ENCODE data around the gene BYSL.

The BYSL gene

DNA sequence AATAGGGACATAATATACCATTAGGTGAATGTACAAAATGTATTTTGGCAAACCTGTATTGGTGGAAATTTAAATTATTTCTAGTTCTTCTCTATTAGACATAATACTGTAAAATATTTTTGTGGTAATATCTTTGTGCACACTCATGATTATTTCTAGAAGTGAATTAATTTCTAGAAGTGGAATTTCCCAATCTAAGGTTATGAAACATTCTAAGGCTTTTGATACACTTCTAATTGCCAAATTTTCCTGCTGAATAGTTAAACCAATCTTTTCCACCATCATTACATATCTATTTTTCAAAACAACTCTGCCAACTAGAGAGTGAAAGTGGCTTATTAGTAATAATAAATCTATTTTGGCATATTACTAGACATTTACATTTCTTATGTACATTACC is 22.2 kb downstream of the BYSL start:
- Histone ChIP-seq H3K4me3 (ENCODE audit: low read length) (no peak overlapping the region), H3K27ac (ENCODE audit: low read length) (no peak overlapping the region), H3K4me2 (ENCODE audit: low read length) (no peak overlapping the region), H3K27me3 (ENCODE audit: low read depth, low read length) (no peaks in the 10 kb centered on the region), H3K9ac (ENCODE audit: low read length) (no peak overlapping the region), H4K20me1 (ENCODE audit: insufficient read depth, low read length) (no peaks in the 10 kb centered on the region), H2AFZ (ENCODE audit: low read depth, low read length) (no peak overlapping the region), H3K79me2 (ENCODE audit: low read length) (peaks cover 13% of the 10 kb centered on the region; the same call in 1 of the 2 replicates), H3K9me3 (ENCODE audit: insufficient read depth, low read length) (no peaks in the 10 kb centered on the region), H3K4me1 (ENCODE audit: low read length) (peaks cover 13% of the 10 kb centered on the region), H3K36me3 (replicated peaks; ENCODE audit: low read depth, low read length) (no peaks in the 10 kb centered on the region)
- no peak for TF ChIP-seq EZH2phosphoT487 (IDR thresholded peaks at IDR 0.05; ENCODE audit: low read depth)
- TF ChIP-seq, protein P1, sequence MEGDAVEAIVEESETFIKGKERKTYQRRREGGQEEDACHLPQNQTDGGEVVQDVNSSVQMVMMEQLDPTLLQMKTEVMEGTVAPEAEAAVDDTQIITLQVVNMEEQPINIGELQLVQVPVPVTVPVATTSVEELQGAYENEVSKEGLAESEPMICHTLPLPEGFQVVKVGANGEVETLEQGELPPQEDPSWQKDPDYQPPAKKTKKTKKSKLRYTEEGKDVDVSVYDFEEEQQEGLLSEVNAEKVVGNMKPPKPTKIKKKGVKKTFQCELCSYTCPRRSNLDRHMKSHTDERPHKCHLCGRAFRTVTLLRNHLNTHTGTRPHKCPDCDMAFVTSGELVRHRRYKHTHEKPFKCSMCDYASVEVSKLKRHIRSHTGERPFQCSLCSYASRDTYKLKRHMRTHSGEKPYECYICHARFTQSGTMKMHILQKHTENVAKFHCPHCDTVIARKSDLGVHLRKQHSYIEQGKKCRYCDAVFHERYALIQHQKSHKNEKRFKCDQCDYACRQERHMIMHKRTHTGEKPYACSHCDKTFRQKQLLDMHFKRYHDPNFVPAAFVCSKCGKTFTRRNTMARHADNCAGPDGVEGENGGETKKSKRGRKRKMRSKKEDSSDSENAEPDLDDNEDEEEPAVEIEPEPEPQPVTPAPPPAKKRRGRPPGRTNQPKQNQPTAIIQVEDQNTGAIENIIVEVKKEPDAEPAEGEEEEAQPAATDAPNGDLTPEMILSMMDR (IDR thresholded peaks at IDR 0.05; ENCODE audit: low read depth, low read length), result no peak

DNA sequence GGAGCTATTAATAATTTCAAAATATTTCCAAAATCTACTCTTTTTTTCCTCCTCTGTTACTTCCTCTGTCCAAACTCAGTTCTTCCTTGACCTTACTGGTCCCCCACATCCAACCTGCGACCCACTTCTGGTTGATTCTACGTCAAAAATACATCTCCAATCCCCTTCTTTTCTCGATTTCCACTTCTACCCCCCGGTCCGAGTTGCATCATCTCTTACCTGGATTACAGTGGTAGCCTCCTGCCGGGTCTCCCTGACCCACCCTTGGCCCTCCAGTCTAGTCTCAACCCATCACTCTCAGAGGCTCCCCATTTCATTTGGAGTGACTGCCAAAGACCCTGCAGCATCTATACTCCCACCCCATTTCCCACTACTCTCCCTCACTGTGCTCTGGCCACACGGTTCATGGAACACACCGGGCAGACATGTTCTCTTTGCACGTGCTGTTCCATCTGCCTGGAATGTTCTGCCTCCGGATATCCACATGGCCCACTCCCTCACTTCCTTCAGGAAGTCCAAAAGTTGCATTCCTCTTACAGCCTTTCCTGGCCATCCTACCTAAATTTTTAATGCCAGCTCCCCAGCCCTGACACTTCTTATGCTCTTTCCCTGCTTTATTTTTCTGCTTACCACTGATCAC is 26.4 kb downstream of the BYSL start:
- Histone ChIP-seq H3K4me3 (ENCODE audit: low read length) (no peak overlapping the region), H2AFZ (ENCODE audit: low read depth, low read length) (no peak overlapping the region), H3K4me1 (ENCODE audit: low read length) (no peaks in the 10 kb centered on the region), H3K27ac (ENCODE audit: low read length) (no peak overlapping the region), H3K27me3 (ENCODE audit: low read depth, low read length) (no peaks in the 10 kb centered on the region), H3K4me2 (ENCODE audit: low read length) (no peak overlapping the region), H3K36me3 (replicated peaks; ENCODE audit: low read depth, low read length) (no peaks in the 10 kb centered on the region), H3K79me2 (ENCODE audit: low read length) (no peaks in the 10 kb centered on the region), H4K20me1 (ENCODE audit: insufficient read depth, low read length) (no peaks in the 10 kb centered on the region), H3K9ac (ENCODE audit: low read length) (no peak overlapping the region), H3K9me3 (ENCODE audit: insufficient read depth, low read length) (no peaks in the 10 kb centered on the region)
- no peak for TF ChIP-seq EZH2phosphoT487 (IDR thresholded peaks at IDR 0.05; ENCODE audit: low read depth)
- TF ChIP-seq, protein P1 (IDR thresholded peaks at IDR 0.05; ENCODE audit: low read depth, low read length), result no peak

DNA sequence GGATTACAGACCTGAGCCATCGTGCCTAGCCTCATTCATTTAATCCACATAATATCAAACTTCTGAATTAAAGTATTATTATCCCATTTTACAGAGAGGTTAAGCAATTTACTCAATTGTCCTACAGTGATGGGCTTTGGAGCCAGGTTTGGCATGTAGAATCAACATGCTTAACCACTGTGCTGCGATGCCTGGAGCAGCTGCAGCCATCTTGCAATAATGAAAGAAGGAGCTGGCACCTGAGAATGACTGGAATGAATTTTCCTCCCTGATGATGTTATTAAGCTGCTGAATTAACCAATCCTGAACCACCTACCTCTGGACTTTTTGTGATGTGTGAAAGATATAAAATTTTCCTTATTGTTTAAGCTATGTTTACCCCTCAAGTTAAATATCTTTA is 33.4 kb downstream of the BYSL start:
- H3K9ac ChIP-seq (ENCODE audit: low read length), result no peak overlapping the region
- H3K27me3 ChIP-seq (ENCODE audit: low read depth, low read length), result no peaks in the 10 kb centered on the region
- H3K36me3 ChIP-seq (replicated peaks; ENCODE audit: low read depth, low read length), result no peaks in the 10 kb centered on the region
- H3K4me2 ChIP-seq (ENCODE audit: low read length), result no peak overlapping the region
- no peaks in the 10 kb centered on the region for H4K20me1 ChIP-seq (ENCODE audit: insufficient read depth, low read length)
- peaks cover 9% of the 10 kb centered on the region for H3K4me1 ChIP-seq (ENCODE audit: low read length)
- no peak for TF ChIP-seq EZH2phosphoT487 (IDR thresholded peaks at IDR 0.05; ENCODE audit: low read depth)
- TF ChIP-seq, protein P1 (IDR thresholded peaks at IDR 0.05; ENCODE audit: low read depth, low read length), result no peak
- no peak overlapping the region for H3K27ac ChIP-seq (ENCODE audit: low read length)
- no peak overlapping the region for H2AFZ ChIP-seq (ENCODE audit: low read depth, low read length)
- no peaks in the 10 kb centered on the region for H3K79me2 ChIP-seq (ENCODE audit: low read length)
- H3K9me3 ChIP-seq (ENCODE audit: insufficient read depth, low read length), result no peaks in the 10 kb centered on the region
- no peak overlapping the region for H3K4me3 ChIP-seq (ENCODE audit: low read length)

DNA sequence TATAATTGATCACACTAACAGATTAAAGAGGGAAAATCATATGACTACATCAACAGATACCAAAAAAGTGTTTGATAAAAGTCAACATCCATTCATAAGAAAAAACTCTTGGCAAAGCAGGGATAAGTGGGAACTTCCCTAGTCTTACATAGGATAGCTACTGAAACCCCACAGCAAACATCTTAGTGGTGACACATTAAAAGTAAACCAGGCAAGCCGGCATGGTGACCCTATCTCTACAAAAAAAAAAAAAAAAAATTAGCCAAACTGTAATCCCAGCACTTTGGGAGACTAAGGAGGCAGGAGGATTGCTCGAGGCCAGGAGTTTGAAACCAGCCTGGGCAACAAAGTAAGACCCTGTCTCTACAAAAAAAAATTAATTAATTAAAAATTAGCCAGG is 34.1 kb downstream of the BYSL start:
- Histone ChIP-seq H4K20me1 (ENCODE audit: insufficient read depth, low read length) (no peaks in the 10 kb centered on the region), H3K4me1 (ENCODE audit: low read length) (peaks cover 9% of the 10 kb centered on the region)

More for the DNA sequence above, 34.1 kb downstream of the BYSL start:
- no peaks in the 10 kb centered on the region for H3K79me2 ChIP-seq (ENCODE audit: low read length)
- no peak overlapping the region for H3K27ac ChIP-seq (ENCODE audit: low read length)
- no peak overlapping the region for H3K4me3 ChIP-seq (ENCODE audit: low read length)
- no peak overlapping the region for H2AFZ ChIP-seq (ENCODE audit: low read depth, low read length)
- no peak for TF ChIP-seq EZH2phosphoT487 (IDR thresholded peaks at IDR 0.05; ENCODE audit: low read depth)
- TF ChIP-seq, protein P1 (IDR thresholded peaks at IDR 0.05; ENCODE audit: low read depth, low read length), result no peak
- no peaks in the 10 kb centered on the region for H3K9me3 ChIP-seq (ENCODE audit: insufficient read depth, low read length)
- H3K27me3 ChIP-seq (ENCODE audit: low read depth, low read length), result no peaks in the 10 kb centered on the region
- no peak overlapping the region for H3K4me2 ChIP-seq (ENCODE audit: low read length)
- no peaks in the 10 kb centered on the region for H3K36me3 ChIP-seq (replicated peaks; ENCODE audit: low read depth, low read length)
- H3K9ac ChIP-seq (ENCODE audit: low read length), result no peak overlapping the region
